Progenitor cell of endocrine pancreas (in vitro differentiated cells): ENCODE measurements around the gene GSX2. TPM values are rescaled to one million over a fixed set of nuclear protein-coding genes. Genes with fewer than 3 reads are reported as not detected.

Source experiments
- DNase-seq: peaks from one replicate; pipeline ENCODE4 v3.0.0; 2021; ENCODE audit warnings: low spot score; ENCODE audit not compliant: unreplicated experiment
- H3K27ac Mint-ChIP-seq: 2 replicates; pipeline ENCODE4 v1.8.0; 2021; ENCODE audit warnings: mild to moderate bottlenecking, moderate library complexity, mixed read lengths
- H3K27me3 Mint-ChIP-seq: 2 replicates; pipeline ENCODE4 v1.8.0; 2021; ENCODE audit warnings: mixed read lengths
- H3K36me3 Mint-ChIP-seq: 2 replicates; pipeline ENCODE4 v1.8.0; 2022; ENCODE audit warnings: mixed read lengths; ENCODE audit not compliant: insufficient read depth
- H3K4me1 Mint-ChIP-seq: 2 replicates; pipeline ENCODE4 v1.8.0; 2021; ENCODE audit warnings: low read depth, mixed read lengths
- H3K4me3 Mint-ChIP-seq: 2 replicates; pipeline ENCODE4 v1.8.0; 2021; ENCODE audit warnings: low read depth, mild to moderate bottlenecking, moderate library complexity, mixed read lengths
- H3K9me3 Mint-ChIP-seq: 2 replicates; pipeline ENCODE4 v1.8.0; 2021; ENCODE audit warnings: low read depth, mixed read lengths
- total RNA-seq: library from RNA; stranded (reverse); gene quantifications from 2 replicates; pipeline ENCODE4 v1.2.1, GENCODE V29; 2021
- TF ChIP-seq, protein P1 (sequence below): fragments of 200-600 bp; sonication (generic); IDR thresholded peaks from one replicate; pipeline ENCODE4 v1.5.0; 2021; ENCODE audit warnings: antibody characterized with exemption, mild to moderate bottlenecking; ENCODE audit not compliant: unreplicated experiment

Gene GSX2
- total RNA-seq, 1 donor from 2014 or later, result not detected

DNA sequence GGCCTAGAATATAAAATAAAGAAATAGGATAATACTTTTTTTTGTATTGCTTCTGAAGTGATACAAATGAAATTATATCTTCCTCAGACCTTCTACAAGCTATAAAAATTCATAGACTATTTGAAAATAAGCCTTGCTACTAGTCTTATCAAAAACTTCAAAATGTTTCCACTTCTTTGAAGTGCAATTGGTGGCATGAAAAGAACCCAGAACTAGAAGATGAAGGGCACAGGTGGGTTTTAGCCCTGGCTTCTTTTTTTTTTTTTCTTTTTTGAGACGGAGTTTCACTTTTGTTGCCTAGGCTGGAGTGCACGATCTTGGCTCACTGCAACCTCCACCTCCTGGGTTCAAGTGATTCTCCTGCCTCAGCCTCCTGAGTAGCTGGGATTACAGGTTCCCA, 44.2 kb downstream of the GSX2 start:
- H3K4me1 Mint-ChIP-seq, result peaks cover 7% of the 10 kb centered on the region
- H3K4me3 Mint-ChIP-seq, result no peak overlapping the region

DNA sequence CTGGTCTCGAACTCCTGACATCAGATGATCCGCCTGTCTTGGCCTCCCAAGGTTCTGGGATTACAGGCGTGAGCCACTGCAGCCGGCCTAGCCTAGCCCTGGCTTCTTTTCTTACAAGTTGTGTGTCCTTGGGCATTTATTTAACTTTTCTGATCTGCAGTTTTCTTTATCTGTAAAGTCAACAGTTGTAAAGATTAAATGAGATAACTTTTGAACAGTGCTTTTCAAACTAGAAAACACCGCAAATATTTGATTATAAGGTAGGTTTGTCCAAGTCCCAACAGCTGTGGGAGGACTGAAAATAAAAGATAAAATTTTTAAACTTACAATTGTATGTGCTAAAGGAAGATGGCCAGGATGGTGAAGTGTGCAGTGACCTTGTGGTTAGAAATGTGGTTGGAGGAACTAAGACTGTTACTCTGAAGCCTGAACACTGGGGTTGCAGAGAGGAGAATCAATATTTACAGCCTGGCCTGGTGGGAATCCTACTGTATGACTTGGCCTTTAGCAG, 44.8 kb downstream of the GSX2 start:
- Mint-ChIP-seq H3K9me3 (no peaks in the 10 kb centered on the region), H3K36me3 (no peaks in the 10 kb centered on the region), H3K4me3 (no peak overlapping the region), H3K27me3 (peaks cover 75% of the 10 kb centered on the region), H3K27ac (peak overlapping the region; percentile 75), H3K4me1 (peaks cover 7% of the 10 kb centered on the region)
- DNase-seq, result no peak
- TF ChIP-seq, protein P1, sequence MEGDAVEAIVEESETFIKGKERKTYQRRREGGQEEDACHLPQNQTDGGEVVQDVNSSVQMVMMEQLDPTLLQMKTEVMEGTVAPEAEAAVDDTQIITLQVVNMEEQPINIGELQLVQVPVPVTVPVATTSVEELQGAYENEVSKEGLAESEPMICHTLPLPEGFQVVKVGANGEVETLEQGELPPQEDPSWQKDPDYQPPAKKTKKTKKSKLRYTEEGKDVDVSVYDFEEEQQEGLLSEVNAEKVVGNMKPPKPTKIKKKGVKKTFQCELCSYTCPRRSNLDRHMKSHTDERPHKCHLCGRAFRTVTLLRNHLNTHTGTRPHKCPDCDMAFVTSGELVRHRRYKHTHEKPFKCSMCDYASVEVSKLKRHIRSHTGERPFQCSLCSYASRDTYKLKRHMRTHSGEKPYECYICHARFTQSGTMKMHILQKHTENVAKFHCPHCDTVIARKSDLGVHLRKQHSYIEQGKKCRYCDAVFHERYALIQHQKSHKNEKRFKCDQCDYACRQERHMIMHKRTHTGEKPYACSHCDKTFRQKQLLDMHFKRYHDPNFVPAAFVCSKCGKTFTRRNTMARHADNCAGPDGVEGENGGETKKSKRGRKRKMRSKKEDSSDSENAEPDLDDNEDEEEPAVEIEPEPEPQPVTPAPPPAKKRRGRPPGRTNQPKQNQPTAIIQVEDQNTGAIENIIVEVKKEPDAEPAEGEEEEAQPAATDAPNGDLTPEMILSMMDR, result no peak

More for the DNA sequence above, 44.2 kb downstream of the GSX2 start:
- no peak for DNase-seq
- TF ChIP-seq, protein P1, result no peak
- peaks cover 79% of the 10 kb centered on the region for H3K27me3 Mint-ChIP-seq
- H3K9me3 Mint-ChIP-seq, result no peaks in the 10 kb centered on the region
- no peak overlapping the region for H3K27ac Mint-ChIP-seq
- H3K36me3 Mint-ChIP-seq, result no peaks in the 10 kb centered on the region

DNA sequence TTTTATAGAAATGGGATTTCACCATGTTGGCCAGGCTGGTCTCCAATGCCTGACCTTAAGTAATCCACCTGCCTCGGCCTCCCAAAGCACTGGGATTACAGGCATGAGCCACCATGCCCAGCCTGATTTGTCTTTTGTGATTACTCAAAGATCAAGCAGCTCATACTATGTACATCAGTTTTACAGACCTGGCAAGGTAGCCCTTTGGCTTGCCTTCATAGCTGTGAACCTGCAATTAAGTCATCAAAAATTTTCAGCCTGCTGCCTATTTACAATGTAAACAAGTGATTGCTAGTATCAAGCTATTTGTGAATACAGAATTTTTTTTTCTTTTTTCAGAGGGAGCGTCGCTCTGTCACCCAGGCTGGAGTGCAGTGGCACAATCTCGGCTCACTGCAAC, 46.2 kb downstream of the GSX2 start:
- H3K4me3 Mint-ChIP-seq, result no peak overlapping the region
- no peak for DNase-seq
- no peaks in the 10 kb centered on the region for H3K36me3 Mint-ChIP-seq
- TF ChIP-seq, protein P1, result no peak
- peaks cover 7% of the 10 kb centered on the region for H3K4me1 Mint-ChIP-seq
- peaks cover 73% of the 10 kb centered on the region for H3K27me3 Mint-ChIP-seq
- H3K27ac Mint-ChIP-seq, result no peak overlapping the region
- H3K9me3 Mint-ChIP-seq, result no peaks in the 10 kb centered on the region

DNA sequence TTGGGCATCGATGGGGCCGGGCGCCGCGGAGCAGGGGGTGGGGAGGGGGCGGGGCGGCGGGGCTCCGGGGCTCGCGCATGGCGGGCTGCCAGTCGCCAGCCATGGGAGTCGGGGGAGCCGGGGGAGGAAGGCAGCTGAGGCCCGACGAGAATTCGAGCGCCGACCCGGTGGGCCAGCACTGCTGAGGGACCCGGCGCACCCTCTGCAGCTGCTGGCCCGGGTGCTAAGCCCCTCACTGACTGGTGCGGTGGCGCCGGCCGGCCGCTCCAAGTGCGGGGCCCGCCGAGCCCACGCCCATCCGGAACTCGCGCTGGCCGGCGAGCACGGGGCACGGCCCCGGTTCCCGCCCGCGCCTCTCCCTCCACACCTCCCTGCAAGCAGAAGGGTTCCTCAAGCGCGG, 49.4 kb downstream of the GSX2 start:
- no peak overlapping the region for H3K27ac Mint-ChIP-seq
- peaks cover 71% of the 10 kb centered on the region for H3K27me3 Mint-ChIP-seq
- H3K36me3 Mint-ChIP-seq, result no peaks in the 10 kb centered on the region
- TF ChIP-seq, protein P1, result no peak
- no peaks in the 10 kb centered on the region for H3K9me3 Mint-ChIP-seq
- peaks cover 7% of the 10 kb centered on the region for H3K4me1 Mint-ChIP-seq
- H3K4me3 Mint-ChIP-seq, result no peak overlapping the region
- no peak for DNase-seq

Other genes with a start within 250 kb of the GSX2 start
- 15.6 and 15.9 TPM in 2 replicates for gene CHIC2, start 35.6 kb upstream of the GSX2 start, total RNA-seq
- gene PDGFRA, start 129.1 kb downstream of the GSX2 start, total RNA-seq, result 11.4 and 13.8 TPM in 2 replicates